Astrocyte of the spinal cord (primary cell): Measurements from ENCODE around the gene SLX9.
A peak's percentile ranks its signal among the peaks of the same experiment; 100 is the strongest.

Experiments used
- DNase-seq: peaks from one replicate; pipeline ENCODE4 v3.0.0; 2011; ENCODE audit warnings: low read depth, low spot score
- H3K4me3 ChIP-seq: 2 replicates; pipeline ENCODE4 v1.5.1; 2011; ENCODE audit warnings: low read depth, mild to moderate bottlenecking, low read length, moderate library complexity
- CTCF ChIP-seq: IDR thresholded peaks from 2 replicates; pipeline ENCODE4 v1.5.1; 2012; ENCODE audit warnings: low read depth, mild to moderate bottlenecking, low read length, inconsistent platforms
- in situ Hi-C: cut with HindIII; loops from 2 replicates; pipeline ENCODE4 v1.10.0; 2017; ENCODE audit warnings: low sequenced_read_pairs

SLX9 gene

GRCh38 chr21:44980562-44981489 lies 41.0 kb downstream of the SLX9 start:
- no peak for TF ChIP-seq CTCF
- in situ Hi-C loops: no loop called here
- DNase-seq: no peak
- H3K4me3 ChIP-seq: no peak overlapping the region

- no peak for TF ChIP-seq CTCF
- DNase-seq: peak; percentile 69
These were observed 42.9 kb downstream of the SLX9 start for GRCh38 chr21:44982558-44983250.

GRCh38 chr21:44983421-44984206 lies 43.8 kb downstream of the SLX9 start:
- TF ChIP-seq CTCF: no peak
- no peak overlapping the region for H3K4me3 ChIP-seq
- in situ Hi-C loops: no loop called here

More at GRCh38 chr21:44982558-44983250, 42.9 kb downstream of the SLX9 start:
- no peak overlapping the region for H3K4me3 ChIP-seq
- in situ Hi-C loops: no loop called here

GRCh38 chr21:44984428-44984791 lies 44.6 kb downstream of the SLX9 start:
- in situ Hi-C loops: no loop called here
- no peak for TF ChIP-seq CTCF
- no peak for DNase-seq
- H3K4me3 ChIP-seq: no peak overlapping the region

More at GRCh38 chr21:44983421-44984206, 43.8 kb downstream of the SLX9 start:
- DNase-seq: no peak

GRCh38 chr21:44984792-44985440 lies 45.1 kb downstream of the SLX9 start:
- no peak overlapping the region for H3K4me3 ChIP-seq
- in situ Hi-C loops: no loop called here
- TF ChIP-seq CTCF: no peak

More at GRCh38 chr21:44984792-44985440, 45.1 kb downstream of the SLX9 start:
- no peak for DNase-seq
